C4-2B (cell line): ENCODE measurements around the gene CUX1.

Source experiments
- H3K27ac ChIP-seq: fragments of 450-650 bp; 2 replicates; pipeline ENCODE4 v1.5.1; 2017
- ZFX ChIP-seq: fragments of 450-650 bp; IDR thresholded peaks from 2 replicates; pipeline ENCODE4 v1.6.1; 2017
- TF ChIP-seq, protein P1 (sequence below): fragments of 450-650 bp; conservative IDR thresholded peaks from 2 replicates; pipeline ENCODE4 v1.5.1; 2017; ENCODE audit warnings: mild to moderate bottlenecking

Gene CUX1

DNA sequence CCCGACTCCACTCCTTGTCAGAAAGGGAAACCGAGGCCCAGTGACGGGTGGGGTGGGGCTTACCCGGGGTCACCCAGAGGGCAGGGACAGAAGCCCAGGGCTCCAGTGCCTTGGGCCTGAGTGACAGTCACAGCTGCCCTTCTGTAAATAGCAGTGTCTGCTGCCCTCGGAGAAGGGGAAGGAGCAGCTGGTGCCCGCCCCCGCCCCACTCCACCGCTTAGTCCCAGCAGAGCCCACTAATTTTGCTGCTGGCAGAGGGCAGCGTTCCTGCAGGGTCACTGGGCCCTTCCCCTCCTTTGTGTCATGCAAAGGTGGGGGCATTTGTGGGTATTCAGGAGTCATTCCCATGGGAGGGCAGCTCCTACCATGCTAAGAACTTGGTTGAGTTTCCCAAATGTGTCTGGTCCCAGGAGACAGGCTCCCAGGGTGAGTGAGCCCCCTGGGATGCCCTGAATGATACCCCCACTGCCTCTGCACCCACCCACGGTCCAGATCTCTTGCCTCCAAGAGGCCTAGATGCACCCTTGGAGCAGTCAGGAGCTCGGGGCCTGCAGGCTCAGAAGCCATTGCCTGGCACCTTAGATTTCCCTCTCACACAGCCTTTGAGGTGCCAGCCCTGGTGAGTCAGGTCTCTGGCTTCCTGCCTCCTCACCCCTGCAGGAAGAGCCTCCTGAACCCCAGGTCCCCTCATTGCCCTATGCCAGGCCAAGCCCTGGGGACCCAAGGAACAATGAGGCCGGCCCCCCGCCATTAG lies 486.4 kb downstream of the CUX1 start:
- H3K27ac ChIP-seq: no peak overlapping the region
- TF ChIP-seq, protein P1, sequence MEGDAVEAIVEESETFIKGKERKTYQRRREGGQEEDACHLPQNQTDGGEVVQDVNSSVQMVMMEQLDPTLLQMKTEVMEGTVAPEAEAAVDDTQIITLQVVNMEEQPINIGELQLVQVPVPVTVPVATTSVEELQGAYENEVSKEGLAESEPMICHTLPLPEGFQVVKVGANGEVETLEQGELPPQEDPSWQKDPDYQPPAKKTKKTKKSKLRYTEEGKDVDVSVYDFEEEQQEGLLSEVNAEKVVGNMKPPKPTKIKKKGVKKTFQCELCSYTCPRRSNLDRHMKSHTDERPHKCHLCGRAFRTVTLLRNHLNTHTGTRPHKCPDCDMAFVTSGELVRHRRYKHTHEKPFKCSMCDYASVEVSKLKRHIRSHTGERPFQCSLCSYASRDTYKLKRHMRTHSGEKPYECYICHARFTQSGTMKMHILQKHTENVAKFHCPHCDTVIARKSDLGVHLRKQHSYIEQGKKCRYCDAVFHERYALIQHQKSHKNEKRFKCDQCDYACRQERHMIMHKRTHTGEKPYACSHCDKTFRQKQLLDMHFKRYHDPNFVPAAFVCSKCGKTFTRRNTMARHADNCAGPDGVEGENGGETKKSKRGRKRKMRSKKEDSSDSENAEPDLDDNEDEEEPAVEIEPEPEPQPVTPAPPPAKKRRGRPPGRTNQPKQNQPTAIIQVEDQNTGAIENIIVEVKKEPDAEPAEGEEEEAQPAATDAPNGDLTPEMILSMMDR: no peak
- TF ChIP-seq ZFX: no peak

DNA sequence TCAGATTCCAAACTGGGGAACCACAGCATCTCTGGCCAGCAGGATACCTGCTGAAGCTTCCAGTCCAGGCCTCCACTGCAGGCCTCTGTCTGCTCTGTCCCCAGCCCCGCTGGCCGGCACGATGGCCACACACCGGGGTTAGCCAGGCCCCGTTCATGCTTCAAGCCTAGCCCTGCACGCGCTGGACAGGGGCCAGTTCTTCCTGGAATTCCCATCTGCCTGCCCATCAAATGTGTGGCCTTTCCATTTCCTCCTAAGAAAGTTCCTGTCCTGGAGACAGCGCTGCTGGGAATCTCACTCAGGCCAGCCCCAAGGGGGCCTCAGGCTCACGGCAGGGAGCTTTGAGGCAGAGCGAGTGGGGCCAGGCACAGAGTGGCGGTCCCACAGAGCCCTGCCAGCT lies 487.2 kb downstream of the CUX1 start:
- H3K27ac ChIP-seq: no peak overlapping the region

GRCh38 chr7:102305414-102306268 lies 488.2 kb downstream of the CUX1 start:
- H3K27ac ChIP-seq: no peak overlapping the region
- TF ChIP-seq, protein P1: no peak
- TF ChIP-seq ZFX: no peak

More for the DNA sequence above, 487.2 kb downstream of the CUX1 start:
- no peak for TF ChIP-seq ZFX
- TF ChIP-seq, protein P1: no peak

- H3K27ac ChIP-seq: no peak overlapping the region
- TF ChIP-seq, protein P1: no peak
- TF ChIP-seq ZFX: no peak
Measured at GRCh38 chr7:102306916-102307677, 489.7 kb downstream of the CUX1 start.

DNA sequence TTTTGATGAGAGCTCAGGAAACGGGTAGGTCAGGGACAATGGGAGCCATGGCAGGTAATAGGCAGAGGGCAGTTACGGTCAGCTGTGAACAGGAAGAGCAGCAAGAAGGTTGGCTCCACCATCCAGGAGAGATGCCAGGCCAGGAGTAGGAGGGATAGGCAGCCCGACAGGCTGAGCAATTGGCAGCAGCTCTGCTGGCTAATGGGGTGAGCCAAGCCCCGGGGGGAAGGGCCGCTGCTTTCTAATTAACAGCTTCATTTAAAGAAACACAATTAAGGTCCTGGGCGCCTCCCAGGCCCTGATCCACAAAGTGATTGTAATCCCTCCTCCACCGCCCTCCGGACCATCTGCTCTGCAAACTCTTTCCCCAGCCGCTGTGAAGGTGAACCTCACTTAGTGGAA lies 493.0 kb downstream of the CUX1 start:
- no peak overlapping the region for H3K27ac ChIP-seq
- TF ChIP-seq, protein P1: no peak
- no peak for TF ChIP-seq ZFX

- TF ChIP-seq, protein P1: no peak
- TF ChIP-seq ZFX: no peak
- H3K27ac ChIP-seq: no peak overlapping the region
Measured at GRCh38 chr7:102312317-102312716, 494.9 kb downstream of the CUX1 start.
